H1 (cell line): ENCODE measurements around the gene ACKR3. TPM values are rescaled to one million over a fixed set of nuclear protein-coding genes. Genes with fewer than 3 reads are reported as not detected.

Source experiments
- BRCA1 ChIP-seq: IDR thresholded peaks from 2 replicates; pipeline ENCODE4 v1.6.1; 2012; ENCODE audit warnings: low read depth, low read length, improper control_type of control experiment
- CEBPB ChIP-seq: IDR thresholded peaks from 2 replicates; pipeline ENCODE4 v1.6.1; 2012; ENCODE audit warnings: low read depth, low read length
- FOSL1 ChIP-seq: IDR thresholded peaks from 2 replicates; pipeline ENCODE4 v1.6.1; 2011; ENCODE audit warnings: mild to moderate bottlenecking, low read depth, low read length, moderate library complexity; ENCODE audit not compliant: insufficient read depth
- HDAC6 ChIP-seq: IDR thresholded peaks from one replicate; pipeline ENCODE4 v1.7.1; 2012; ENCODE audit warnings: low read depth, mild to moderate bottlenecking, inconsistent platforms, low read length, moderate library complexity
- KDM5A ChIP-seq: fragments of 200-600 bp; IDR thresholded peaks from 2 replicates; pipeline ENCODE4 v1.7.1; 2012; ENCODE audit warnings: mild to moderate bottlenecking, low read length, inconsistent platforms, mixed read lengths
- NANOG ChIP-seq: IDR thresholded peaks from 2 replicates; pipeline ENCODE4 v1.6.1; 2011; ENCODE audit warnings: low read length, low read depth, mild to moderate bottlenecking, inconsistent platforms; ENCODE audit not compliant: insufficient read depth, poor library complexity, severe bottlenecking
- POLR2A ChIP-seq, 2 experiments: IDR thresholded peaks; 1 replicate in 1 of 2; 2 replicates in 1 of 2; pipeline ENCODE4 v1.6.1; 2011; ENCODE audit warnings: low read depth in 2 of 2, low read length in 2 of 2, mild to moderate bottlenecking in 2 of 2; ENCODE audit errors: control extremely low read depth in 1 of 2
- SIRT6 ChIP-seq: IDR thresholded peaks from one replicate; pipeline ENCODE4 v1.7.1; 2012; ENCODE audit warnings: low read length, inconsistent platforms
- TAF7 ChIP-seq: optimal IDR thresholded peaks from 2 replicates; pipeline ENCODE3; 2011; ENCODE audit warnings: low read depth, mild to moderate bottlenecking, inconsistent platforms, low read length, moderate library complexity, borderline replicate concordance
- polyA plus RNA-seq, 7 experiments: library from polyadenylated mRNA; depleted of rRNA in 3 of 7; stranded (reverse) in 5 of 7; unstranded in 2 of 7; fragments of >200 nt in 5 of 7; fragments of 200-250 nt in 2 of 7; gene quantifications; 1 replicate in 5 of 7; 2 replicates in 1 of 7; 4 replicates in 1 of 7; pipeline versions ENCODE4 v1.2.1 to v1.2.3, GENCODE V29; 2011 to 2013; ENCODE audit warnings: missing spikeins in 2 of 7, mixed read lengths in 2 of 7
- total RNA-seq: library from RNA; stranded (reverse); fragmentation: NEBNext Ultra II Directional; extraction: Animal tissue kit (Norgen Biotek cat#: 25700); gene quantifications from 2 replicates; pipeline ENCODE4 v1.2.1, GENCODE V29; 2021
- TF ChIP-seq, protein P1 (sequence below): fragments of 300-600 bp; sonication (generic); IDR thresholded peaks from 2 replicates; pipeline ENCODE4 v1.7.1; 2012; ENCODE audit warnings: low read length, moderate library complexity, mild to moderate bottlenecking, inconsistent platforms; ENCODE audit not compliant: insufficient replicate concordance

The ACKR3 gene
- total and polyA plus RNA-seq, 2 of the 8 experiments (the other 6 are each of a cell fraction or from before 2014, with no cell fraction given), result 1.4 to 24.4 TPM

DNA sequence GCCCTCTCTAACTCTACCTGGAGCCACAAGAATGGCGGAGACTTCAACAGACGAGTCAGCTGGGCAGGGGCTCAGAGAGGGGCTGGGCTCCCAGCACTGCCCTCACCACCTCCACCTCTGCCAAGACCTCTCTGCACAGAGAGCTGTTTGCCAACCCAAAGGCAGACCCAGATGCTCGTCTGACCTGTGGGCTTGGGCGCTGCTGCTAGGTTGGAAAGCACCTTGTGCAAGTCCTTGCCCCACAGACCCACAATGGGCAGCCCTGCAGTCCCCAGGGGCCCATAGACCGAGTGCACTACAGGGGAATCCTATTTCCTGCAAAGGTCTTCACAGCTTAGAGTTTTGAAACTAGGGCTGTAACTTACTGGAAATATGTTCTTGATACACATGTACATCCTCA, 13.3 kb downstream of the ACKR3 start (continued):
- TF ChIP-seq, protein P1, sequence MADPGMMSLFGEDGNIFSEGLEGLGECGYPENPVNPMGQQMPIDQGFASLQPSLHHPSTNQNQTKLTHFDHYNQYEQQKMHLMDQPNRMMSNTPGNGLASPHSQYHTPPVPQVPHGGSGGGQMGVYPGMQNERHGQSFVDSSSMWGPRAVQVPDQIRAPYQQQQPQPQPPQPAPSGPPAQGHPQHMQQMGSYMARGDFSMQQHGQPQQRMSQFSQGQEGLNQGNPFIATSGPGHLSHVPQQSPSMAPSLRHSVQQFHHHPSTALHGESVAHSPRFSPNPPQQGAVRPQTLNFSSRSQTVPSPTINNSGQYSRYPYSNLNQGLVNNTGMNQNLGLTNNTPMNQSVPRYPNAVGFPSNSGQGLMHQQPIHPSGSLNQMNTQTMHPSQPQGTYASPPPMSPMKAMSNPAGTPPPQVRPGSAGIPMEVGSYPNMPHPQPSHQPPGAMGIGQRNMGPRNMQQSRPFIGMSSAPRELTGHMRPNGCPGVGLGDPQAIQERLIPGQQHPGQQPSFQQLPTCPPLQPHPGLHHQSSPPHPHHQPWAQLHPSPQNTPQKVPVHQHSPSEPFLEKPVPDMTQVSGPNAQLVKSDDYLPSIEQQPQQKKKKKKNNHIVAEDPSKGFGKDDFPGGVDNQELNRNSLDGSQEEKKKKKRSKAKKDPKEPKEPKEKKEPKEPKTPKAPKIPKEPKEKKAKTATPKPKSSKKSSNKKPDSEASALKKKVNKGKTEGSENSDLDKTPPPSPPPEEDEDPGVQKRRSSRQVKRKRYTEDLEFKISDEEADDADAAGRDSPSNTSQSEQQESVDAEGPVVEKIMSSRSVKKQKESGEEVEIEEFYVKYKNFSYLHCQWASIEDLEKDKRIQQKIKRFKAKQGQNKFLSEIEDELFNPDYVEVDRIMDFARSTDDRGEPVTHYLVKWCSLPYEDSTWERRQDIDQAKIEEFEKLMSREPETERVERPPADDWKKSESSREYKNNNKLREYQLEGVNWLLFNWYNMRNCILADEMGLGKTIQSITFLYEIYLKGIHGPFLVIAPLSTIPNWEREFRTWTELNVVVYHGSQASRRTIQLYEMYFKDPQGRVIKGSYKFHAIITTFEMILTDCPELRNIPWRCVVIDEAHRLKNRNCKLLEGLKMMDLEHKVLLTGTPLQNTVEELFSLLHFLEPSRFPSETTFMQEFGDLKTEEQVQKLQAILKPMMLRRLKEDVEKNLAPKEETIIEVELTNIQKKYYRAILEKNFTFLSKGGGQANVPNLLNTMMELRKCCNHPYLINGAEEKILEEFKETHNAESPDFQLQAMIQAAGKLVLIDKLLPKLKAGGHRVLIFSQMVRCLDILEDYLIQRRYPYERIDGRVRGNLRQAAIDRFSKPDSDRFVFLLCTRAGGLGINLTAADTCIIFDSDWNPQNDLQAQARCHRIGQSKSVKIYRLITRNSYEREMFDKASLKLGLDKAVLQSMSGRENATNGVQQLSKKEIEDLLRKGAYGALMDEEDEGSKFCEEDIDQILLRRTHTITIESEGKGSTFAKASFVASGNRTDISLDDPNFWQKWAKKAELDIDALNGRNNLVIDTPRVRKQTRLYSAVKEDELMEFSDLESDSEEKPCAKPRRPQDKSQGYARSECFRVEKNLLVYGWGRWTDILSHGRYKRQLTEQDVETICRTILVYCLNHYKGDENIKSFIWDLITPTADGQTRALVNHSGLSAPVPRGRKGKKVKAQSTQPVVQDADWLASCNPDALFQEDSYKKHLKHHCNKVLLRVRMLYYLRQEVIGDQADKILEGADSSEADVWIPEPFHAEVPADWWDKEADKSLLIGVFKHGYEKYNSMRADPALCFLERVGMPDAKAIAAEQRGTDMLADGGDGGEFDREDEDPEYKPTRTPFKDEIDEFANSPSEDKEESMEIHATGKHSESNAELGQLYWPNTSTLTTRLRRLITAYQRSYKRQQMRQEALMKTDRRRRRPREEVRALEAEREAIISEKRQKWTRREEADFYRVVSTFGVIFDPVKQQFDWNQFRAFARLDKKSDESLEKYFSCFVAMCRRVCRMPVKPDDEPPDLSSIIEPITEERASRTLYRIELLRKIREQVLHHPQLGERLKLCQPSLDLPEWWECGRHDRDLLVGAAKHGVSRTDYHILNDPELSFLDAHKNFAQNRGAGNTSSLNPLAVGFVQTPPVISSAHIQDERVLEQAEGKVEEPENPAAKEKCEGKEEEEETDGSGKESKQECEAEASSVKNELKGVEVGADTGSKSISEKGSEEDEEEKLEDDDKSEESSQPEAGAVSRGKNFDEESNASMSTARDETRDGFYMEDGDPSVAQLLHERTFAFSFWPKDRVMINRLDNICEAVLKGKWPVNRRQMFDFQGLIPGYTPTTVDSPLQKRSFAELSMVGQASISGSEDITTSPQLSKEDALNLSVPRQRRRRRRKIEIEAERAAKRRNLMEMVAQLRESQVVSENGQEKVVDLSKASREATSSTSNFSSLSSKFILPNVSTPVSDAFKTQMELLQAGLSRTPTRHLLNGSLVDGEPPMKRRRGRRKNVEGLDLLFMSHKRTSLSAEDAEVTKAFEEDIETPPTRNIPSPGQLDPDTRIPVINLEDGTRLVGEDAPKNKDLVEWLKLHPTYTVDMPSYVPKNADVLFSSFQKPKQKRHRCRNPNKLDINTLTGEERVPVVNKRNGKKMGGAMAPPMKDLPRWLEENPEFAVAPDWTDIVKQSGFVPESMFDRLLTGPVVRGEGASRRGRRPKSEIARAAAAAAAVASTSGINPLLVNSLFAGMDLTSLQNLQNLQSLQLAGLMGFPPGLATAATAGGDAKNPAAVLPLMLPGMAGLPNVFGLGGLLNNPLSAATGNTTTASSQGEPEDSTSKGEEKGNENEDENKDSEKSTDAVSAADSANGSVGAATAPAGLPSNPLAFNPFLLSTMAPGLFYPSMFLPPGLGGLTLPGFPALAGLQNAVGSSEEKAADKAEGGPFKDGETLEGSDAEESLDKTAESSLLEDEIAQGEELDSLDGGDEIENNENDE, result no peak
- TF ChIP-seq CEBPB (no peak), HDAC6 (no peak), NANOG (no peak), BRCA1 (no peak), FOSL1 (no peak), KDM5A (no peak), POLR2A (IDR thresholded peaks at IDR 0.05; ENCODE audit: control extremely low read depth in 1 of 2, low read depth in 2 of 2, low read length in 2 of 2) (no peak), SIRT6 (no peak), TAF7 (no peak)
